ENCODE measurements around the gene ABCC8.

ABCC8 gene

GRCh38 chr11:17476317-17477083, at the start of gene ABCC8:
ABCC8 (minus strand) TSS chr11:17476845; CDS start chr11:17476776, 69 bp downstream.
- no peak for DNase-seq

- DNase-seq: no peak
Observed at GRCh38 chr11:17526326-17526725, 49.7 kb upstream of the ABCC8 start.

- DNase-seq: no peak
Observed at GRCh38 chr11:17525570-17525969, 48.9 kb upstream of the ABCC8 start.

GRCh38 chr11:17524221-17524620, 47.6 kb upstream of the ABCC8 start:
- DNase-seq: no peak

- no peak for DNase-seq
Observed at GRCh38 chr11:17522655-17523054, 46.0 kb upstream of the ABCC8 start.

GRCh38 chr11:17521106-17521900, 44.7 kb upstream of the ABCC8 start:
- no peak for DNase-seq

GRCh38 chr11:17519061-17519885, 42.6 kb upstream of the ABCC8 start:
- DNase-seq: no peak

GRCh38 chr11:17518366-17518765, 41.7 kb upstream of the ABCC8 start:
- DNase-seq: no peak

GRCh38 chr11:17517186-17517585, 40.5 kb upstream of the ABCC8 start:
- DNase-seq: no peak

- DNase-seq: no peak
Observed at GRCh38 chr11:17516551-17517150, 40.0 kb upstream of the ABCC8 start.

- DNase-seq: no peak
Observed at GRCh38 chr11:17515443-17516176, 39.0 kb upstream of the ABCC8 start.

- no peak for DNase-seq
Observed at GRCh38 chr11:17514476-17514875, 37.8 kb upstream of the ABCC8 start.

GRCh38 chr11:17513853-17514252, 37.2 kb upstream of the ABCC8 start:
- DNase-seq: no peak

GRCh38 chr11:17512101-17512500, 35.5 kb upstream of the ABCC8 start:
- no peak for DNase-seq

GRCh38 chr11:17511571-17511970, 34.9 kb upstream of the ABCC8 start:
- DNase-seq: no peak

- DNase-seq: no peak
Observed at GRCh38 chr11:17510507-17511206, 34.0 kb upstream of the ABCC8 start.

GRCh38 chr11:17508791-17509190, 32.1 kb upstream of the ABCC8 start:
- no peak for DNase-seq

GRCh38 chr11:17508306-17508705, 31.7 kb upstream of the ABCC8 start:
- no peak for DNase-seq

- DNase-seq: no peak
Observed at GRCh38 chr11:17507773-17508172, 31.1 kb upstream of the ABCC8 start.

- no peak for DNase-seq
Observed at GRCh38 chr11:17506942-17507341, 30.3 kb upstream of the ABCC8 start.

GRCh38 chr11:17506314-17506713, 29.7 kb upstream of the ABCC8 start:
- no peak for DNase-seq

- DNase-seq: no peak
Observed at GRCh38 chr11:17505146-17505545, 28.5 kb upstream of the ABCC8 start.
